SU-DHL-6 (cell line): Measurements from ENCODE around the gene BTG1.

Experiments
- EZH2phosphoT487 ChIP-seq: fragments of 200-600 bp; sonication (generic), shearing (Covaris generic); conservative IDR thresholded peaks from 2 replicates; pipeline ENCODE4 v1.6.1; 2018; ENCODE audit warnings: mild to moderate bottlenecking, antibody characterized with exemption, low read length, moderate library complexity, mixed read lengths
- TF ChIP-seq, protein P1 (sequence below): fragments of 200-600 bp; sonication (generic); IDR thresholded peaks from one replicate; pipeline ENCODE4 v1.5.1; 2017; ENCODE audit warnings: antibody characterized with exemption, mild to moderate bottlenecking, low read length, moderate library complexity; ENCODE audit not compliant: insufficient read depth, poor library complexity, severe bottlenecking

DNA sequence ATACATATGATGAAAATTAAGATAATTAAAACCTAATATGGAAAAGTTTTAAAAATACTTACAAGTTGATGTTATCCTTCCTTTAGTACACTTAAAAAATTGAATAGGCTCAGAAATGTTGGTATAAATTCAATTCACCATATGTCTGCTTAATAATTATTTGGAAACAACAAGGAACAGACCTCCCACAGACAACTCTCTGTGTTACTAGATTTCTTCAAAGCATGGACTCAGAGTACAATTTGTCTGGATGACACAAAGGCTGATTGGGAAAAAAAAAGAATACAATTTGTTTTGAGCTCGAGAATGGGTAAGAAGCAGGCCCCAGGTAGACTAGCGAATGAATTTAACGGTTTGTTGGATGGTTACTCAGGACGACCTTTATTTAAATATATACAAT, 48.9 kb upstream of the BTG1 start:
- TF ChIP-seq, protein P1, sequence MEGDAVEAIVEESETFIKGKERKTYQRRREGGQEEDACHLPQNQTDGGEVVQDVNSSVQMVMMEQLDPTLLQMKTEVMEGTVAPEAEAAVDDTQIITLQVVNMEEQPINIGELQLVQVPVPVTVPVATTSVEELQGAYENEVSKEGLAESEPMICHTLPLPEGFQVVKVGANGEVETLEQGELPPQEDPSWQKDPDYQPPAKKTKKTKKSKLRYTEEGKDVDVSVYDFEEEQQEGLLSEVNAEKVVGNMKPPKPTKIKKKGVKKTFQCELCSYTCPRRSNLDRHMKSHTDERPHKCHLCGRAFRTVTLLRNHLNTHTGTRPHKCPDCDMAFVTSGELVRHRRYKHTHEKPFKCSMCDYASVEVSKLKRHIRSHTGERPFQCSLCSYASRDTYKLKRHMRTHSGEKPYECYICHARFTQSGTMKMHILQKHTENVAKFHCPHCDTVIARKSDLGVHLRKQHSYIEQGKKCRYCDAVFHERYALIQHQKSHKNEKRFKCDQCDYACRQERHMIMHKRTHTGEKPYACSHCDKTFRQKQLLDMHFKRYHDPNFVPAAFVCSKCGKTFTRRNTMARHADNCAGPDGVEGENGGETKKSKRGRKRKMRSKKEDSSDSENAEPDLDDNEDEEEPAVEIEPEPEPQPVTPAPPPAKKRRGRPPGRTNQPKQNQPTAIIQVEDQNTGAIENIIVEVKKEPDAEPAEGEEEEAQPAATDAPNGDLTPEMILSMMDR, result no peak
- no peak for TF ChIP-seq EZH2phosphoT487
